HK-2 (cell line): ENCODE measurements around the gene KRTAP22-2.

Source experiments
- DNase-seq: peaks from one replicate; pipeline ENCODE4 v3.0.0-alpha.2; 2018; ENCODE audit not compliant: unreplicated experiment

KRTAP22-2 gene

DNA sequence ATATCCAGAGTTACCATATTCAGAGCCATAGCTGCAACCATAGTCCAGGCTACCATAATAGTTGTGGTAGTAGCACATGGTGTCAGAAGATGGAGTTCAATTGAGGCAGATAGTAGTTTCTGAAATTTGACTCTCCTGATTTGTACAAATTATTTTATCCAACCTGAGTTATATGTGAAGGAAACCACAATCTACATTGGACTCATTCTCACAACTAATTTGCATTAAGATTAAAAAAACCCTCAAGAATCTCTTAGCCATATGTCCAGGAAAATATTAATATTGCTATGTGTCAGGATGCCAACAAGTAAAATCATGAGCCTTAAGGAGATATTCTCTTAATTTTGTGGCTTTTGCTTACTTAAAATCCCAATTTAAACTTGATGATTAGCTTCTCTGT lies at the start of gene KRTAP22-2:
Gene KRTAP22-2 (minus strand): TSS at position 101 of the 400 bp plus-strand sequence.
- DNase-seq, result no peak

- no peak for DNase-seq
Observed at GRCh38 chr21:30638686-30639085, 48.5 kb upstream of the KRTAP22-2 start.

DNA sequence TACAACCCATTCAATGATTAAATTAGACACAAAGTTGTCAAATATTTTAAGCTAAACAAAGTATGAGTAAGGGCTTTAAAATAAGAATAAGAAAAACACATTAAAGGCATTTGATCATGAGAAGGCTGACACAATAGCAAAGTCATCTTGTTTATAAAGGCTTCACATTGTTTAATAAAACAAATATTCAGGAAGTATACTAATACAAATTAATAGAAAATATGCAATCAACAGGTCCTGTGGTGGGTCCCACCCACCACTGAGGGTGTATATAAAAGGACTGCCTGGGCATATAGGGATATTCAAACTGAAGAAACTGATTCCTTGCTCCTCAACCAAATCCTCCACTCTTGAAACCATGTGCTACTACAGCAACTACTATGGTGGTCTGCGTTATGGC lies 44.7 kb upstream of the KRTAP22-2 start, which contains the start of gene KRTAP20-2:
Gene KRTAP20-2 (plus strand): TSS at position 301 of the 400 bp plus-strand sequence. CDS start 58 bp downstream, at position 359.
- no peak for DNase-seq

GRCh38 chr21:30629200-30629599 lies 39.0 kb upstream of the KRTAP22-2 start:
- DNase-seq, result no peak

- DNase-seq, result no peak
Observed at GRCh38 chr21:30628109-30628508, 37.9 kb upstream of the KRTAP22-2 start.

DNA sequence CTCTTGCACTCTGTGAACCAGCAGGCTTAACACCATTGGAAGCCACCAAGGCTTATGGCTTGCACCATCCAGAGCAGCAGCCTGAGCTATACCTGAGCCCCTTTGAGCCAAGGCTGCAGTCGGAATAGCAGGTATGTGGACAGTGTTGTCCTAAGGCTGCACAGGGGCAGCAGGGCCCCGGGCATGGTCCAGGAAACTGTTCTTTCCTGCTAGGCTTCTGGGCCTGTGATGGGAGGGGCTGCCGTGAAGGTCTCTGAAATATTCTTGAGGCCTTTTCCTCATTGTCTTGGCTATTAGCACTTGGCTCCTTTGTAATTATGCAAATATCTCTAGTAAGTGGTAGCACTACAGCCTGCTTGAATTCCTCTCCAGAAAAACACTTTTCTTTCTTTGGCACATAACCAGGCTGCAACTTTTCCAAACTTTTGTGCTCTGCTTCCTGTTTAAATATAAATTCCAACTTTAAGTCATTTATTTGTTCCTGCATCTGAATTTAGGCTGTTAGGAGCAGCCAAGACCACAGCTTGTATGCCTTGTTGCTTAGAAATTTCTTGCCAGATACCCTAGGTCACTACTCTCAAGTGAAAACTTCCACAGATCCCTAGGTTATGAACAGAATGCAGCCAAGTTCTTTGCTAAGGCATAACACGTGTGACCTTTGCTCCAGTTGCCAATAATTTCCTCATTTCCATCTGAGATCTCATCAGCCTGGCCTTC lies 35.4 kb upstream of the KRTAP22-2 start:
- no peak for DNase-seq

DNA sequence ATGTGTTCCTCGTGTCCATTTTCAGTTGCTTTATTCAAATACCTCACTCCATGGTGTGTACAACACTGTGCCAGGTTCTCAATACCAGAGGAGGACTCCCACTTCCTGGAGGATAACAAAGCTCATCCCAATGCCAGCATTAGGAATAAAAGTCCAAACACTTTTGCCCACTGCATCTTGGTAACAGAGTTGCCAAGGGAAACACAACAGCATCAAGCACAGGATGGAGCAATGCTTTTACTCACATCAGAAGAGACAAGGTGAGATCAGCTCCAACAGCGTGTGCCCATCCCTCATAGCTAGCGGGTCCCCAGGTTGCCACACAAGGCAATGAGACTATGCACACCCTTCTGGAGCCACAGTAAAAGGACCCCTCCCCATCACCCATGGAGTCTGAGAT lies 33.2 kb upstream of the KRTAP22-2 start:
- no peak for DNase-seq

GRCh38 chr21:30620522-30620921 lies 30.3 kb upstream of the KRTAP22-2 start, which contains the start of gene KRTAP20-4:
Gene KRTAP20-4, plus strand, starts transcription at chr21:30620627.
- no peak for DNase-seq

DNA sequence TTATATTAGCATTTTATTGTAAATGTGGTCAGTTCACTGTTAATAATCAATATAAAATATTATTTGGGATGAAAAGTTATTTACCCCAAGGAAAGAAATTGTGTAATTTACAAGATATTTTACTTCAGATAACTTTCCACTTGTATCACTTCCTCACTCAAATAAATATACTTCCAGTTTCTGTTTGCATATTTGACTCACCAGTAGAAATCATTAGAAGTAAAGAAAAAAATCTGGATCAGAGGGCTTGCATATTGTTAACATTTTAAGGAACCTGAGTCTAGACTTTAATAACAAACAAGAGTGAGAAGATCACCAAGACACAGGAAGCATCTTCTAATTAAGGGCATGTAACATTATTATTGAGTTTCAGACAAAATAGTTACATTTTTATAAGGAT lies 29.9 kb upstream of the KRTAP22-2 start:
- DNase-seq, result no peak

DNA sequence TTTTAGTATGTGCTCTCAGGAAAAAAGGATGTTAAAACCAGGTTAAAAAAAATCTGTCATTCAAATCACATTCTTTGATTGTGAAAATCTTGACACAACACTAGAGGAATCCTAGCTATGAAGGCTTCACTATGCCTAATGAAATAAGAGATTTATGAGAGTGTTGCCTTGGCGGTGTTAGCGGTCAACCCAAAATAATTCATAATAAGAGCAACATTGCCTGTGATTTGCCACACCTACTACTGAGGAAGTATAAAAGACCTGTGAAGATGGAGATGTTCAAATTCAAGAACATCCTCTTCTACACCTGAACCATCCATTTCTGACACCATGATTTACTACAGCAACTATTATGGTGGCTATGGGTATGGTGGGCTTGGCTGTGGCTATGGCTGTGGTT lies 25.9 kb upstream of the KRTAP22-2 start, which contains the start of gene KRTAP20-1:
Gene KRTAP20-1 (plus strand): TSS at position 301 of the 400 bp plus-strand sequence. CDS start 30 bp downstream, at position 331.
- DNase-seq, result no peak

GRCh38 chr21:30615199-30615598 lies 25.0 kb upstream of the KRTAP22-2 start:
- DNase-seq, result no peak

DNA sequence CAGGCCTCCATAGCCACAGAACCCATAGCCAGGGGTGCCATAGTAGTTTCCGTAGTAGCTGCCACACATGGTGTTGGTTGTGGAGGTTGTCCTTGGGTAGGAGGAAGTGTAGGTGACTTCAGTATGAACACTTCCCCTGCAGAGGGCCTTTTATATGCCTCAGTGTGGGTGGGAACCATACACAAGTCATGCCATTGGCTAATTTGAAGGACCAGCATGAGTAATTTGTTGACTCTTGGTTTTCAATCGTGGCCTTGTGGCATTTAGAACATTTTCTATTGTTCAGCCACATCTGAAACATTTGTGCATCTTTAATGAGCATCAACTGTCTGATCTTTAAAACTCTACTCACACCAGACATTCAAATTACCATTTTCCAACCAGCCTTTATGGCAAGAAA lies 23.6 kb upstream of the KRTAP22-2 start, which contains the start of gene KRTAP6-1:
Gene KRTAP6-1 (minus strand): TSS at position 95 of the 400 bp plus-strand sequence. CDS start 26 bp downstream, at position 69.
- no peak for DNase-seq

GRCh38 chr21:30612132-30612531 lies 21.9 kb upstream of the KRTAP22-2 start:
- no peak for DNase-seq

DNA sequence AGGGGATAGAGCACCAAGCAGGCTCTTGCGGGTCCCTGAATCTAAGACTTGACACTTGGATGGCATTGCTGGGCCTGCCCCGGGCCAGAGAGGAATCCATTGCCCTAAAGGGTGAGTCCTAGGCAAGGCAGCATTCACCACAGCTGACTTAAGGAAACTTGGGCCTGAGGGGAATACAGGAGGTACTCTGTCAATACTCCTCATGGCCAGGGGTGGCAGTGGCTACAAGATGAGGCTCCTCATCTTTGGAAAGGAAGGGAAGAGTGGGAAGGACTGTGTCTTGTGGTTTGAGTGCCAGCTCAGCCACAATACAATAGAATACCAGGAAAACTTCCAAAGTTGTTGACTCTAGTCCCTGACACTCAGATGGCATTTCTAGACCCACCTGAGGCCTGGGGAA lies 15.8 kb upstream of the KRTAP22-2 start:
- no peak for DNase-seq

GRCh38 chr21:30600787-30601186 lies 10.6 kb upstream of the KRTAP22-2 start, which contains the start of gene KRTAP22-1:
Gene KRTAP22-1, plus strand, starts transcription at chr21:30601087.
- no peak for DNase-seq

GRCh38 chr21:30598802-30599201 lies 8.6 kb upstream of the KRTAP22-2 start, which contains the start of gene KRTAP6-2:
Gene KRTAP6-2, minus strand, starts transcription at chr21:30598902. Its CDS starts 28 bp downstream, at chr21:30598874.
- DNase-seq, result no peak

GRCh38 chr21:30592140-30592539 lies 1.9 kb upstream of the KRTAP22-2 start, which contains the start of gene KRTAP6-3:
Gene KRTAP6-3, plus strand, starts transcription at chr21:30592440. Its CDS starts 6 bp downstream, at chr21:30592446.
- no peak for DNase-seq

DNA sequence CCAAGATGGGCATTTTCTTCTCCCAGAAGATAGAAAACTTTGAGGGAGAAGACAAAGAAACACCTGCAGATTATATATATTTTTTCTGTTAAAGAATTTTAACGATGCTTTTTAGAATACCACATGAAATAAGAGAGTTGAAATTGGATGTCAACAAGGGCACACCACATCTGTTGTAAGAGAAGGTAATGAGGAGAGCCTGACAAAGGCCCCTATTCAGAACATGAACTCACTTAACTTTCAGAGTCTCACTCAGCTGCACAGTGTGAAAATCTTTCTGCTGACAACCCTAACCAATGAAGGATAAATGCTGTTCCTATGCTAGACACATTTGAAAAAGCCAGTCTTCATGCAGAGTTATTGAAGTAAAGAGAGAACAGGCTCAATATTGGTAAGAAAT lies 7.3 kb downstream of the KRTAP22-2 start:
- DNase-seq, result no peak

GRCh38 chr21:30580132-30580531 lies 10.1 kb downstream of the KRTAP22-2 start:
- no peak for DNase-seq

GRCh38 chr21:30579346-30579745 lies 10.9 kb downstream of the KRTAP22-2 start:
- no peak for DNase-seq

GRCh38 chr21:30577766-30578165 lies 12.4 kb downstream of the KRTAP22-2 start:
- DNase-seq, result no peak

DNA sequence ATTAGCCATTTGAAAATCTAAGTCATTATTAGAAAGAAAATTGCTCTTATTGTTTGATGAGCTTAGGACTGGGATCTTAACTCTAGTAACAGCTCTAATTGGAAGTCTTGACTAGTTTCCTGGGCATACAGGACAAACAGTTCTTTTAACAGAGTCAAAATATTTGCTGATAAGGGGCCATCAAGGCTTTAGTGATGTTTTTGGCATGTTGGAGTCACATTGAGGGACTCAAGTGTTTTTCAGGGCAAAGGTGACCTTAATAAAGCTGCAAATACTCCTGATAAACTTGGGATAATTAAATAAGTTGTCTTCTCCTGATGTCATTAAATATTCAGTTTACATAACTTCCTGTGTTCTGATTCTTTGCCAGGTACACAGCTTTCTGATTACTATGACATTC lies 22.6 kb downstream of the KRTAP22-2 start:
- DNase-seq, result no peak

DNA sequence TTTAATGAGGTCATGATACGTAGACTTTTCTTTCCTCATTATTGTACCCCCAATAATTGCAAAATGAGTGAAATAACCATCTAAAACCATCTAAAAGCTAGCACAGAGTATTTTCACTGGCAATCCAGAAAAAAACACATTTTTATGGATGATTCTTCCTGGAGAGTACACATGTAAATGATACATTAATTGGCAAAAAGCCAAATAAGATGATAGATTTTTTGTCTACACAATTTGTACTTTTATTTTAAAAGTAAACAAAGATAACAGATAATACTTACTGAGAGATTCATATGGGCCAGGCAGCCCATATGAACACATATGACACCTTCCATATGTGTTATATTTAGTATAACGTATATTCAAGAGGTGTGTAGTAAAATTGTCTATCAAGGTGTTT lies 26.6 kb downstream of the KRTAP22-2 start:
- no peak for DNase-seq
